ENCODE data around the gene TEDC2.
A peak's percentile ranks its signal among the peaks of the same experiment; 100 is the strongest.

The TEDC2 gene

DNA sequence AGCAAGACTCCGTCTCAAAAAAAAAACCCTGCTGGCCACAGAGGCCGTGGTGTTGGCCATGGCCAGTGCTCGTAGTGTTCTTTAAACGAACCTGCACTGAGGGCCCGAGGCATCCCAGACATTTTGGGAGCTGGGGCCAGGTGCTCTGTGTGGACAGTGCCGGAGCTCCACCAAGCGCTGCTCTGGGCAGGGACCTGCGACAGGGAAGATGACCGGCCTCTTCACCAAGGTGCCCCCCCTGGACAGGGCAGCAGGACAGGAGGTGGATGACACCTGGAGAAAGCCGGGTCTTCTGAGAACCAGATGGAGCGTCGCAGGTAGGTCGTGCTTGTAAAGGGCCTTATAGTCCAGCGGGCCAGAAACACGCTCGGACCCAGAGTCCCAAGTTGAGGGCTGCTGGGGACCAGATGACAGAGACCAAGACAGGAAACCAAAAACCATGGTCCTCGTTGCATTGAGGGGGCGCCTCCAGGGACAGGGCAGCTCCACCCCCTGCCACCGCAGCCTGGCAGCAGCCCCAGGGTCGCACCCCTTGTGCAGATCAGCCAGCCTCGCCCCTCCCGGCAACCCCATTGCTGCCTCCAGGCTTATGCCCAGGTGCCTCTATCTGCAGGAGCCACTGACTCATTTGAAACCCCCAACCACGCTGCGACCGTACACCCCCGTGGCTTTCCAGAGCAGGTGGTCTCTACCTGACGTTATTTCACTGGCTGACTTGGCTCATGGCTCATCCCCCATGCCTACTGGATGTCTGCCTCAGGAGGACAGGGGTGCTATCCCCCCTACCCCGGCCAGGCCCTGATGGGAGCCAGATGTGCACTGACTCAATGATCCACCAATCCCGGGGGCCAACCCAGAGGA, 7.0 kb downstream of the TEDC2 start:
- in situ Hi-C loops (cut with MboI; ENCODE audit: low sequenced_read_pairs) = no loop called here
- no peak overlapping the region for H3K4me3 ChIP-seq
- DNase-seq (ENCODE audit: low spot score in 2 of 2) = no peak
- H3K4me1 ChIP-seq = peaks cover 25% of the 10 kb centered on the region
- no peaks in the 10 kb centered on the region for H3K9me3 ChIP-seq
- no peaks in the 10 kb centered on the region for H3K27me3 ChIP-seq (ENCODE audit: low read depth)
- H3K36me3 ChIP-seq (replicated peaks) = peaks cover 17% of the 10 kb centered on the region

GRCh38 chr16:2467528-2468232, 7.8 kb downstream of the TEDC2 start:
- in situ Hi-C loops (cut with MboI; ENCODE audit: low sequenced_read_pairs) = no loop called here

GRCh38 chr16:2468233-2468724, 8.4 kb downstream of the TEDC2 start:
- Histone ChIP-seq H3K36me3 (replicated peaks) (peaks cover 4% of the 10 kb centered on the region; the same call in 1 of the 2 replicates), H3K27me3 (ENCODE audit: low read depth) (no peaks in the 10 kb centered on the region), H3K4me3 (peak overlapping the region; percentile 16), H3K9me3 (no peaks in the 10 kb centered on the region), H3K4me1 (peaks cover 29% of the 10 kb centered on the region)
- in situ Hi-C loops (cut with MboI; ENCODE audit: low sequenced_read_pairs) = no loop called here
- DNase-seq (ENCODE audit: low spot score in 2 of 2) = peak; percentile 51 to 81

More at GRCh38 chr16:2467528-2468232, 7.8 kb downstream of the TEDC2 start:
- peaks cover 10% of the 10 kb centered on the region for H3K36me3 ChIP-seq (replicated peaks)
- DNase-seq (ENCODE audit: low spot score in 2 of 2) = peak in 1 of 2 experiments; percentile 47
- H3K4me3 ChIP-seq = peak overlapping the region; percentile 16
- H3K9me3 ChIP-seq = no peaks in the 10 kb centered on the region
- H3K27me3 ChIP-seq (ENCODE audit: low read depth) = no peaks in the 10 kb centered on the region
- H3K4me1 ChIP-seq = peaks cover 25% of the 10 kb centered on the region

DNA sequence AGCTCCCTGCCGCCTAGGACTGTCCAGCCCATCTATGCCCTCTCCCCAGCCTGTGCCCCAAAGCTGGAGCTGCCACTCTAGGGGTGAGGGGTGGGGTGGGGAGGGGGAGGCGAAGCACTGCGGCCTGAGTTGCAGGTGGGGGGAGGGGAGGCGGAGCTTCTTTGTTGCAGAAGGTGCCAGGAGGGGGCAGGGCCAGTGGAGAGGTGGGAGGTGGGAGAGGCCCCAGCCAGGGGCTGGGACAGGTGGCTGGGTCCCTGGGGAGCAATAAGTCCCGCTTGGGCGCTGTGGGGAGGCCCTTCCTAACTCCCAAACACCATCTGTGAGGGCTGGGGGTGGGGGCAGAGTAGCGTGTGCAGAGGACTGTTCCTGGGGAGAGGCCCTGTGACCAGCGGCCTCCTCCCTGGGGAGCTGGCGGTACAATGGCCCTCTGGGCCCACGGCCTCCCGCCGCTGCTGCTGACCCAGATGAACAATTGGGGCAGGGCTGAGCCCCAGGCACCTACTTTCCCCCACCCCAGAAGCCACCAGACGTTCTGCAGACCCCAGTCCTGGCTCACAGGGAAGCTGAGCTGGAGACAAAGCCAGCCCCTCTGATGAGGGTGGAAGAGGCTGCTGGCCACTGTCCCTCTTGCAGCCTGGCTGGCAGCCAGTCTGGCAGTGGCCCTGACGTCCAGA, 9.0 kb downstream of the TEDC2 start:
- Histone ChIP-seq H3K36me3 (replicated peaks) (peaks cover 2% of the 10 kb centered on the region; the same call in 1 of the 2 replicates), H3K4me1 (peaks cover 31% of the 10 kb centered on the region), H3K27me3 (ENCODE audit: low read depth) (no peaks in the 10 kb centered on the region), H3K4me3 (peak overlapping the region; percentile 16; the same call in 1 of the 2 replicates), H3K9me3 (no peaks in the 10 kb centered on the region)
- peak; percentile 85 to 93 for DNase-seq (ENCODE audit: low spot score in 2 of 2)
- in situ Hi-C loops (cut with MboI; ENCODE audit: low sequenced_read_pairs) = no loop called here

DNA sequence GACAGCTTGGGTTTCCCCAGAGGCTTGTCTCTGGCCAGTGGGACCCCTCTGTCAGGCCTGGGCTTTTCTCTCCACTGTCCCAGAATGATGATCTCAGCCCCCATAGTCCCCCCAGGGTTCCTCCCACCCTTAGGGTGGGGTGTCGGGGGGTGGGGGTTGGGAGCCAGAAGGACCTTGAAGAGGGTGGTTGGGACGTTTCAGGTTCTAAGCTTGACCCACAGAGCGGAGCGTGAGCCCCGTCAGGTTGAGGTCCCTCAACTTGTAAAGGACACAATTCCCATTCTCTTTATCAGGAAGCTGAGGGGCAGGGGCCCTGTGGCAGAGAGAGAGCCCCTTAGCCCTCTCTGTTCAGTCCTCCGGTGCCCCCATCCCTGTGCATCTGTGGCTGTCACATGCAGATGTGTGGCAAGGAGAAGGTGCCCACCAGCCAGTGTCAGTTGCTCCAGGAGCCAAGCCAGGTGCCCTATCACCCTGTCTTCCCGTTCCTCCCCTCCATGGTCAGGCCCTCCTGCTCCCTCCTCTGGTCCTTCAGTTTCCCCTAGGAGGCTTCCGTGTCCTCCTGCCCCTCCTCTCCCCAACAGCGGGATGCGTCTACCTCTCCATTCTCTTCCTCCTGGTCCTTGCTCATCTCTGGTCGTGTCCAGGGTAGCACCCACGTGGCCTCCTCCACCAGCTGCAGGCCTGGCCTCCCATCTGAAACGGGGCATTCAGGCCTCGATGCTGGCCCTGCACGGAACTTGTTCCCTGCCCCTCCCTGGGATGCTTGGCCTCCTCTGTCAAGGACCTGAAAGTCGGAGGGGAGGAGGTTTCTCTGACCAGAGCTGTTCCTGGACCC, 9.7 kb downstream of the TEDC2 start:
- no peak for DNase-seq (ENCODE audit: low spot score in 2 of 2)
- Histone ChIP-seq H3K4me1 (peaks cover 31% of the 10 kb centered on the region), H3K9me3 (no peaks in the 10 kb centered on the region), H3K36me3 (replicated peaks) (peaks cover 2% of the 10 kb centered on the region; the same call in 1 of the 2 replicates), H3K27me3 (ENCODE audit: low read depth) (no peaks in the 10 kb centered on the region), H3K4me3 (no peak overlapping the region)
- in situ Hi-C loops (cut with MboI; ENCODE audit: low sequenced_read_pairs) = no loop called here

GRCh38 chr16:2470234-2470601, 10.3 kb downstream of the TEDC2 start:
- Histone ChIP-seq H3K9me3 (no peaks in the 10 kb centered on the region), H3K4me3 (no peak overlapping the region), H3K36me3 (replicated peaks) (peaks cover 3% of the 10 kb centered on the region; the same call in 1 of the 2 replicates), H3K27me3 (ENCODE audit: low read depth) (no peaks in the 10 kb centered on the region), H3K4me1 (peaks cover 31% of the 10 kb centered on the region)
- no peak for DNase-seq (ENCODE audit: low spot score in 2 of 2)
- in situ Hi-C loops (cut with MboI; ENCODE audit: low sequenced_read_pairs) = no loop called here

DNA sequence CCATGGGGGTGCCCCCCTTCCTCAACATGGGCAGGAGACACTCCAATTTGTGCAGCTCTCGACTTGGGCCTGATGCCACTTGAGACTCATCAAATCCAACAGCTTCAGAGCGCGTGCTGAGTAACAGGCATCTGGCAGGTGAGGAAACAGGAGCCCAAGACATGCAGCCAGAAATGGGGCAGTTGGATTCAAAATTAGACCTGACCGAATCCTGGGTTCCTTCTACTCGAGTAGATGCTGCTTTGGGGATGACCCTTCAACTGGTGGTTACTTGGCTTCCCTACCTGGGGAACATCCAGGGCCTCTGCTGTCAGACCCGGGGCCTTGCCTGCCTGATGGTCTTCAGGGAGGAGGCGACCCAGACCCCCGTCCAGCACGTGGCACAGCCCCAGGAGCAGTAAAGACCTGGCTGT, 10.7 kb downstream of the TEDC2 start:
- in situ Hi-C loops (cut with MboI; ENCODE audit: low sequenced_read_pairs) = no loop called here
- H3K36me3 ChIP-seq (replicated peaks) = peaks cover 3% of the 10 kb centered on the region; the same call in 1 of the 2 replicates
- H3K4me1 ChIP-seq = peaks cover 31% of the 10 kb centered on the region
- H3K9me3 ChIP-seq = no peaks in the 10 kb centered on the region
- DNase-seq (ENCODE audit: low spot score in 2 of 2) = no peak
- no peaks in the 10 kb centered on the region for H3K27me3 ChIP-seq (ENCODE audit: low read depth)
- H3K4me3 ChIP-seq = no peak overlapping the region

DNA sequence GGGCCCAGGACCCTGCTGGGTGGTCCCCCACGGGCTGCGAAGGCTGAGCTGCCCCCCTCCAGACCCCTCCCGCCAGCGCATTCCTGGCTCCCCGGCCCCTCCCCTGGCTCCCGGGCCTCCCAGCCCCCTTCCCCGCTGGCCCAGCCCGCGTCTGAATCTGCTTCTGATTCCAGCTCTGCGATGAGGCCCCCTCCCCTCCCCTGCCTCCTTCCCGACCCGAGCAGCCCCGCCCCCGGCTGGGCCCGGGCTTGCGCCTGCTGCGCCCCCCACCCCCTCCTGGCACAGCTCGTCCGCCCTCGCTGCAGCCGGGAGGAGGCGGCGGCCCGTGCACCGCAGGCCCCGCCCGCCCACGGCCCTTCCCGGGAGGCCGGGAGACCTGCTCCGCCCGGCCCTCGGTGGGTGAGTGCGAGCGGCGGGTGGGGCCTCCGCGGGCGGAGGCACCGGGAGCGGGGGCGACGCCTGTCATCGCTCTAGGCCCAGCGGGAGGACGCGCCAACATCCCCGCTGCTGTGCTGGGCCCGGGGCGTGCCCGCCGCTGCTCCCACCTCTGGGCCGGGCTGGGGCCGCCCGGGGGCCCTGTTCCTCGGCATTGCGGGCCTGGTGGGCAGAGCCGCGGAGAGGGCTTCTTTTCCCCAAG, 11.2 kb downstream of the TEDC2 start, which contains the start of gene NTN3:
Gene NTN3 (plus strand): TSS at position 282 of the 637 bp plus-strand sequence. CDS start 405 bp downstream, outside the sequence.
- Histone ChIP-seq H3K4me1 (peaks cover 34% of the 10 kb centered on the region), H3K36me3 (replicated peaks) (0 out of 2 replicates have a peak, but pooled peaks cover 3% of the 10 kb centered on the region), H3K9me3 (no peaks in the 10 kb centered on the region), H3K4me3 (no peak within 1 kb of the TSS), H3K27me3 (ENCODE audit: low read depth) (no peaks in the 10 kb centered on the region)
- in situ Hi-C loops (cut with MboI; ENCODE audit: low sequenced_read_pairs) = no loop called here
- peak; percentile 26 to 79 for DNase-seq (ENCODE audit: low spot score in 2 of 2)

DNA sequence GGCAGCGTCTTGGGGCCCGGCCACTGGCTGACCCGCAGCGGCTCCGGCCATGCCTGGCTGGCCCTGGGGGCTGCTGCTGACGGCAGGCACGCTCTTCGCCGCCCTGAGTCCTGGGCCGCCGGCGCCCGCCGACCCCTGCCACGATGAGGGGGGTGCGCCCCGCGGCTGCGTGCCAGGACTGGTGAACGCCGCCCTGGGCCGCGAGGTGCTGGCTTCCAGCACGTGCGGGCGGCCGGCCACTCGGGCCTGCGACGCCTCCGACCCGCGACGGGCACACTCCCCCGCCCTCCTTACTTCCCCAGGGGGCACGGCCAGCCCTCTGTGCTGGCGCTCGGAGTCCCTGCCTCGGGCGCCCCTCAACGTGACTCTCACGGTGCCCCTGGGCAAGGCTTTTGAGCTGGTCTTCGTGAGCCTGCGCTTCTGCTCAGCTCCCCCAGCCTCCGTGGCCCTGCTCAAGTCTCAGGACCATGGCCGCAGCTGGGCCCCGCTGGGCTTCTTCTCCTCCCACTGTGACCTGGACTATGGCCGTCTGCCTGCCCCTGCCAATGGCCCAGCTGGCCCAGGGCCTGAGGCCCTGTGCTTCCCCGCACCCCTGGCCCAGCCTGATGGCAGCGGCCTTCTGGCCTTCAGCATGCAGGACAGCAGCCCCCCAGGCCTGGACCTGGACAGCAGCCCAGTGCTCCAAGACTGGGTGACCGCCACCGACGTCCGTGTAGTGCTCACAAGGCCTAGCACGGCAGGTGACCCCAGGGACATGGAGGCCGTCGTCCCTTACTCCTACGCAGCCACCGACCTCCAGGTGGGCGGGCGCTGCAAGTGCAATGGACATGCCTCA, 12.0 kb downstream of the TEDC2 start:
- peaks cover 34% of the 10 kb centered on the region for H3K4me1 ChIP-seq
- no peaks in the 10 kb centered on the region for H3K9me3 ChIP-seq
- H3K27me3 ChIP-seq (ENCODE audit: low read depth) = no peaks in the 10 kb centered on the region
- H3K36me3 ChIP-seq (replicated peaks) = 0 out of 2 replicates have a peak, but pooled peaks cover 3% of the 10 kb centered on the region
- no peak for DNase-seq (ENCODE audit: low spot score in 2 of 2)
- no peak overlapping the region for H3K4me3 ChIP-seq
- in situ Hi-C loops (cut with MboI; ENCODE audit: low sequenced_read_pairs) = no loop called here

GRCh38 chr16:2472488-2472864, 12.6 kb downstream of the TEDC2 start:
- Histone ChIP-seq H3K4me3 (no peak overlapping the region), H3K9me3 (no peaks in the 10 kb centered on the region), H3K36me3 (replicated peaks) (0 out of 2 replicates have a peak, but pooled peaks cover 3% of the 10 kb centered on the region), H3K27me3 (ENCODE audit: low read depth) (no peaks in the 10 kb centered on the region), H3K4me1 (peaks cover 34% of the 10 kb centered on the region)
- in situ Hi-C loops (cut with MboI; ENCODE audit: low sequenced_read_pairs) = no loop called here
- DNase-seq (ENCODE audit: low spot score in 2 of 2) = no peak

DNA sequence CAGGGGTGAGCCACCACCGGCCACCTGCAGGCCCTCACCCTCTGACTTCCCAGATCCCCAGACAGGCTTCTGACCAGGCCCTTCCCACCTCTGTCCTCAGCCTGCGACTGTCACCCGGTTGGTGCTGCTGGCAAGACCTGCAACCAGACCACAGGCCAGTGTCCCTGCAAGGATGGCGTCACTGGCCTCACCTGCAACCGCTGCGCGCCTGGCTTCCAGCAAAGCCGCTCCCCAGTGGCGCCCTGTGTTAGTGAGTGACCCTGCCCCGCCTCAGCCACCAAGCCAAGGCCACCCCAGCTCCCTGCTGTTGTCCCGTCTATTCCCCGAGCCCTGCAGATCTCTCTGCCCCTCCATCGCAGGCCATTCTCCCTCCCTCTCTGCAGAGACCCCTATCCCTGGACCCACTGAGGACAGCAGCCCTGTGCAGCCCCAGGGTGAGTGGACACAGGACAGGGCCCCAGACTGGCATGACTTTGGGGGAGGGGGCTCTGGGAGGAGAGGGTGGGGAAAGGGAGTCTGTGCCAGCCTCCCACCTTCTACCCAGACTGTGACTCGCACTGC, 13.1 kb downstream of the TEDC2 start:
- Histone ChIP-seq H3K36me3 (replicated peaks) (0 out of 2 replicates have a peak, but pooled peaks cover 3% of the 10 kb centered on the region), H3K4me3 (peak overlapping the region; percentile 24), H3K9me3 (no peaks in the 10 kb centered on the region), H3K4me1 (peaks cover 33% of the 10 kb centered on the region), H3K27me3 (ENCODE audit: low read depth) (no peaks in the 10 kb centered on the region)
- in situ Hi-C loops (cut with MboI; ENCODE audit: low sequenced_read_pairs) = no loop called here
- DNase-seq (ENCODE audit: low spot score in 2 of 2) = no peak

Measured in HAP-1 (cell line).